Measurements from ENCODE around the gene BCL2. TPM values are rescaled to one million over a fixed set of nuclear protein-coding genes. Genes with fewer than 3 reads are reported as not detected.
A peak's percentile ranks its signal among the peaks of the same experiment; 100 is the strongest.
"Not testable (repeated sequence)": the region's sequence is repeated elsewhere in the genome, so short reads cannot be mapped to it uniquely, and the experiment has no call there.

BCL2 gene
- polyA plus RNA-seq, 10 donors, result 14.0 to 22.8 (median 17.6) TPM

- peak in 2 of 3 donors; percentile 63 to 87 for DNase-seq
These were observed 82.4 kb downstream of the BCL2 start for GRCh38 chr18:63236921-63237846.

GRCh38 chr18:63236406-63236805 lies 83.2 kb downstream of the BCL2 start:
- no peak for DNase-seq

GRCh38 chr18:63235920-63236319 lies 83.6 kb downstream of the BCL2 start:
- not testable (repeated sequence) for DNase-seq

GRCh38 chr18:63234841-63235240 lies 84.7 kb downstream of the BCL2 start:
- no peak for DNase-seq

- no peak for DNase-seq
These were observed 85.1 kb downstream of the BCL2 start for GRCh38 chr18:63234432-63234831.

GRCh38 chr18:63233334-63233733 lies 86.2 kb downstream of the BCL2 start:
- no peak for DNase-seq

GRCh38 chr18:63232826-63233225 lies 86.7 kb downstream of the BCL2 start:
- no peak for DNase-seq

GRCh38 chr18:63229971-63230370 lies 89.6 kb downstream of the BCL2 start:
- no peak for DNase-seq

GRCh38 chr18:63225434-63225833 lies 94.1 kb downstream of the BCL2 start:
- no peak for DNase-seq

- DNase-seq, result no peak
These were observed 94.9 kb downstream of the BCL2 start for GRCh38 chr18:63224630-63225029.

- no peak for DNase-seq
These were observed 95.7 kb downstream of the BCL2 start for GRCh38 chr18:63223837-63224236.

- no peak for DNase-seq
These were observed 98.7 kb downstream of the BCL2 start for GRCh38 chr18:63220903-63221302.

GRCh38 chr18:63218472-63218871 lies 101.1 kb downstream of the BCL2 start:
- no peak for DNase-seq

- no peak for DNase-seq
These were observed 102.9 kb downstream of the BCL2 start for GRCh38 chr18:63216516-63217311.

GRCh38 chr18:63213936-63214671 lies 105.5 kb downstream of the BCL2 start:
- no peak for DNase-seq

GRCh38 chr18:63213331-63213900 lies 106.2 kb downstream of the BCL2 start:
- no peak for DNase-seq

GRCh38 chr18:63210521-63210920 lies 109.0 kb downstream of the BCL2 start:
- DNase-seq, result no peak

- no peak for DNase-seq
These were observed 110.9 kb downstream of the BCL2 start for GRCh38 chr18:63208676-63209075.

- no peak for DNase-seq
These were observed 111.7 kb downstream of the BCL2 start for GRCh38 chr18:63207835-63208234.

GRCh38 chr18:63207143-63207790 lies 112.3 kb downstream of the BCL2 start:
- DNase-seq, result peak in 1 of 3 donors; percentile 52
